Spinal cord (tissue), 10 donors: Measurements from ENCODE around the gene LRRC27. TPM values are rescaled to one million over a fixed set of nuclear protein-coding genes. Genes with fewer than 3 reads are reported as not detected.

ENCODE experiments used
- DNase-seq, 6 donors: peaks; one replicate each; pipeline versions ENCODE4 v3.0.0 to v3.0.0-alpha.2; 2013 to 2015; ENCODE audit warnings: low spot score in 6 of 6, low read depth in 4 of 6
- H3K27ac ChIP-seq: one replicate; pipeline ENCODE4 v1.5.1; 2013; ENCODE audit warnings: low read depth, low read length, control low read depth
- H3K27me3 ChIP-seq: one replicate; pipeline ENCODE4 v1.6.1; 2013; ENCODE audit warnings: low read length; ENCODE audit not compliant: control insufficient read depth, insufficient read depth
- H3K36me3 ChIP-seq: one replicate; pipeline ENCODE4 v1.6.1; 2013; ENCODE audit warnings: low read length; ENCODE audit not compliant: control insufficient read depth, insufficient read depth
- H3K4me1 ChIP-seq: one replicate; pipeline ENCODE4 v1.6.1; 2013; ENCODE audit warnings: low read length; ENCODE audit not compliant: control insufficient read depth, insufficient read depth
- H3K4me3 ChIP-seq: one replicate; pipeline ENCODE4 v1.5.1; 2013; ENCODE audit warnings: low read depth, low read length, control low read depth
- H3K9me3 ChIP-seq: one replicate; pipeline ENCODE4 v1.6.1; 2013; ENCODE audit warnings: low read length; ENCODE audit not compliant: control insufficient read depth, insufficient read depth
- WGBS: methylation state at CpG from one replicate; pipeline ENCODE4 v1.1.5; 2013; ENCODE audit warnings: missing lambda C conversion rate; ENCODE audit not compliant: insufficient coverage; 5-methylcytosine and 5-hydroxymethylcytosine counted together
- polyA plus RNA-seq, 2 donors: library from polyadenylated mRNA; unstranded; fragments of 120-200 nt; gene quantifications; one replicate each; pipeline ENCODE4 v1.2.1, GENCODE V29; 2013; ENCODE audit not compliant: insufficient read length in 2 of 2
- total RNA-seq, 2 donors: library from RNA; depleted of rRNA in 1 of 2; stranded (reverse); fragments of 120-200 nt in 1 of 2; fragments of >200 nt in 1 of 2; gene quantifications; one replicate each; pipeline versions ENCODE4 v1.2.3 to v1.2.4, GENCODE V29; 2013 to 2014
- donor health status: healthy.

Gene LRRC27
- total and polyA plus RNA-seq, 4 donors: 19.5 to 31.2 (median 26.5) TPM

DNA sequence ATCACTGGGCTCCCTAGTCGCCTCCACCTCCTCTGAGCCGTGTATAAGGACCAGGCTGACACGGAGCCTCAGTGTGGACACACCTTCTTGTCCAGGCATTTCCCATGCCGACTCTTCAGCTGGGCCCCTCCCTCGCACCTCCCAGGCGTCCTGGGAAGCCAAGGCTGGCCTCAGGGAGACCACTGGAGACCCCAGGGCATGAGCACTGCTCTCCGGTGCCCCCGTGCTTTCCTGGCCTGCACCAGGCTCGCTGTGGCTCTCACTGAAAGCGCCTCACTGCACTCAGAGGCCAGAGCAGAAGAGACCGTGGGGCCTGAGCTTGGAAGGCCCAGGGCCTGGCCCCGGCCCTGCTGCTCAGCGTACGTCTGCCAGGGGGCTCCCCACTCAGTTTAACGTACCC, 31.4 kb downstream of the LRRC27 start:
- 75% methylated on average over 14 of the region's 15 CpGs for WGBS

DNA sequence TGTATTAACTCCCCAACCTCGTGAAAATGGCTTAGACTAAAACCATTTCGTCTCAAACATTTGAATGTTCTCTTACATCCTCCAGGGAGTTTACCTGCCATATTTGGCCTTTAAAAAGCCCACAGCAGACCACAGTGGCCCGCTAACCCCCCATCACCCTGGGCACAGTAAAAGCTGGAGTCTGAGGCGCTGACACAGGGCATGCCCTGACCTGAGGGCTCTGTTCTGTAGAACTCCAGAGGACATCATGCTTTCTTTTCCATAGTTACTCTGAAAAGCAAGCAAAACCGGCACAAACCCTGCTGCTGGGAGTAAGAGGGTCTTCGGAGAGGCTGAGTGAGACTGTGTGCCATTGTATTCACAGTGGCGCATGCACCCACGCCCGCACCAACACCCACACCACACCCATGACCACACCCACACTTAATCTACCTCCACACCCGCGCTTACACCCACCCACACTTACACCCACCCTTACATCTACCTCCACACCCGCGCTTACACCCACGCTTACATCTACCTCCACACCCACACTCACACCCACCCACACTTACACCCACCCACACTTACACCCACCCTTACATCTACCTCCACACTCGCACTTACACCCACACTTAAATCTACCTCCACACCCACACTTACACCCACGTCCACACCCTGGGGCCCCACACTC, 32.1 kb downstream of the LRRC27 start:
- H3K4me1 ChIP-seq: peaks cover 3% of the 10 kb centered on the region
- peak in 1 of 6 donors; percentile 60 for DNase-seq
- H3K4me3 ChIP-seq: no peak overlapping the region
- peaks cover 65% of the 10 kb centered on the region for H3K36me3 ChIP-seq
- peaks cover 2% of the 10 kb centered on the region for H3K9me3 ChIP-seq
- 51% methylated on average over 11 of the region's 16 CpGs for WGBS
- H3K27ac ChIP-seq: no peak overlapping the region
- no peaks in the 10 kb centered on the region for H3K27me3 ChIP-seq

More for the DNA sequence above, 31.4 kb downstream of the LRRC27 start:
- peaks cover 2% of the 10 kb centered on the region for H3K9me3 ChIP-seq
- H3K27me3 ChIP-seq: no peaks in the 10 kb centered on the region
- H3K36me3 ChIP-seq: peaks cover 67% of the 10 kb centered on the region
- no peak overlapping the region for H3K4me3 ChIP-seq
- no peak for DNase-seq
- peaks cover 3% of the 10 kb centered on the region for H3K4me1 ChIP-seq
- H3K27ac ChIP-seq: no peak overlapping the region

DNA sequence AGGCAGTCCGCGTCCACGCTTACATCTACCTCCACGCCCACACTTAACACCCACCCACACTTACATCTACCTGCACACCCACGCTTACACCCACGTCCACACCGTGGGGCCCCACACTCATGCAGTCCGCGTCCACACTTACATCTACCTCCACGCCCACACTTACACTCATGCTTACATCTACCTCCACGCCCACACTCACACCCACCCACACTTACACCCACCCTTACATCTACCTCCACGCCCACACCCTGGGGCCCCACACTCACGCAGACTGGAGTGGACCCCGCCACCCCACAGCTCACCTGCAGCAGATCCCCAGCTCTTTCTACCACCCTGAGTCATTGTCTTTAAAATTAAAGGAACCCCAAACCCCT, 32.6 kb downstream of the LRRC27 start:
- WGBS: 94% methylated on average over 14 of the region's 14 CpGs
- peak in 1 of 6 donors; percentile 35 for DNase-seq
- H3K9me3 ChIP-seq: peaks cover 2% of the 10 kb centered on the region
- no peak overlapping the region for H3K27ac ChIP-seq
- peaks cover 60% of the 10 kb centered on the region for H3K36me3 ChIP-seq
- H3K4me1 ChIP-seq: peaks cover 3% of the 10 kb centered on the region
- no peak overlapping the region for H3K4me3 ChIP-seq
- H3K27me3 ChIP-seq: no peaks in the 10 kb centered on the region

DNA sequence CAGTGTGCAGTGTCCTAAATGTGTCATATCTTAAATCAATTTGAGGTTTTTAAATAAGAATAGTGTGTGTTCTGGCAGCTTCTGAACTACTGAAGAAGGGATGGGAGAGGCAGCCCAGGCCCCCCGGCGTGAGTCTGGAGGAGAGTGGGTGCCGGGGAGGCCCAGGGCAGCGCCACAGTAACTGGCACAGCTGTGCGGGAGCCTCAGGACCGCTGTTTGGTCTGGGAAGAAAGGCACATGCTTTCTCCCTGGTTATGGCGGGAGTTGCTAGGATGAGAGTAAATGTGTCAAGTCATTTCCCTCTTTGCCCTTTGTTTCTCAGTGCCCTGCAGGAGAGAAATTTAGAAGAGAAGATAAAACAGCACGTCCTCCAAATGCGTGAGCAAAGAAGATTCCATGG, 33.1 kb downstream of the LRRC27 start:
- H3K36me3 ChIP-seq: peaks cover 59% of the 10 kb centered on the region
- peak in 3 of 6 donors; percentile 7 to 31 (median 22) for DNase-seq

DNA sequence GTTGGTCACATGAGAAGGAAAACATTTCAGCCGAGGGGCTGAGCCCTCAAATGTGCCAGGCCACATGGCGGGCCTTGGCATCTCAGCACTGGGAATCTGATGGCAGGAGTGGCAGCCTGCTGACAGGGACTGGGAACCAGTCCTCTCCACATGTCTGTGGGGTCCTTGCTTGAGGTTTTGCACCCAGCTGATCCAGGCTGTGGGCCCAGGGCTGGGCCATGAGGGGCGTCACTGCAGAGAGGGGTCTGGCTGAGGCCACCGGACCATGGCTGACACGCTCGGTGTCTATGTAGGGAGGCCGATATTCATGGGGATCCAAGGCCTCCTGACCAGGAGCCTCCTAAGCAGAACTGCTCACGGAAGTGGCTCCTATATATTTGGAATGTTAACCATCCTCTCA, 34.0 kb downstream of the LRRC27 start:
- DNase-seq: peak in 1 of 6 donors; percentile 22
- Histone ChIP-seq H3K36me3 (peaks cover 59% of the 10 kb centered on the region), H3K4me3 (no peak overlapping the region), H3K27ac (no peak overlapping the region), H3K4me1 (peaks cover 3% of the 10 kb centered on the region), H3K9me3 (peaks cover 2% of the 10 kb centered on the region), H3K27me3 (no peaks in the 10 kb centered on the region)
- 100% methylated on average over 8 of the region's 8 CpGs for WGBS

More for the DNA sequence above, 33.1 kb downstream of the LRRC27 start:
- H3K4me3 ChIP-seq: no peak overlapping the region
- H3K4me1 ChIP-seq: peaks cover 3% of the 10 kb centered on the region
- WGBS: 46% methylated on average over 9 of the region's 9 CpGs
- peaks cover 2% of the 10 kb centered on the region for H3K9me3 ChIP-seq
- no peaks in the 10 kb centered on the region for H3K27me3 ChIP-seq
- no peak overlapping the region for H3K27ac ChIP-seq

DNA sequence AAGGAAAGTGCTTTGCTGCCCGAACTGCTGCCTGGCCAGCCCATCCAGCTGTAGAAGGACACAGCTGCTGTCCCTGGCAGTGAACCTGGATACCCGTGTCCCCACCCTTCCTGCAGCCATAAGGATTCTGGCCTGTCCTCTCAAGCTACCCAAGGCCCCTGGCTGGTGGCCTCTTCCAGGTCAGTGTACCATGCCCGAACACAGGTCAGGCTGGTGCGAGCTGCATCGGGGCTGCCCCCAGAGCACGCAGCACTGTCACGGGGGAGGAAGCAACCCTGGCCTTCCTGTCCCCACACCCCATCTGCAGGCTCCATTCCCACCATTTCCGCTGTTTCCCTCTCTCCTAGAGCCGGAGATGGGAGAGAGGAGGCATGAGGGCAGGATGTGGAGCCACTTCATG, 34.5 kb downstream of the LRRC27 start:
- WGBS: 98% methylated on average over 5 of the region's 9 CpGs

DNA sequence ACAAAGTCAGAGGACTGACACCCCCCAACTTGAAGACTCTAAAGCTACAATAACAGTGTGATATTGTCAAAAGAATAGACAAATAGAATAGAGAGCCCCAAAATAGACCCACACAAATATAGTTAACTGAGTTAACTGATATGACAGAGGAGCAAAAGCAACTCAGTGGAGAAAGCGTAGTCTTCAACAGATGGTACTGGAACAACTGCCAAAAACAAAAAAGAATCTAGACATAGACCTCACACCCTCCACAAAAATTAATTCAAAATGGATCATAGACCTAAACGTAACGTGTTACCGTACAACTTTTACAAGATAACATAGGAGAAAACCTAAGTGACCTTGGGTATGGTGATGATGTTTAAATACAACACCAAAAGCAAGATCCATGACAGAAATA, 36.4 kb downstream of the LRRC27 start:
- Histone ChIP-seq H3K36me3 (peaks cover 60% of the 10 kb centered on the region), H3K9me3 (peaks cover 2% of the 10 kb centered on the region), H3K4me1 (peaks cover 3% of the 10 kb centered on the region), H3K4me3 (no peak overlapping the region), H3K27me3 (no peaks in the 10 kb centered on the region), H3K27ac (no peak overlapping the region)
- no CpG with 5 or more reads among the region's 4 CpGs for WGBS
- DNase-seq: peak in 1 of 6 donors; percentile 78

More for the DNA sequence above, 34.5 kb downstream of the LRRC27 start:
- Histone ChIP-seq H3K4me3 (no peak overlapping the region), H3K4me1 (peaks cover 3% of the 10 kb centered on the region), H3K27ac (no peak overlapping the region), H3K36me3 (peaks cover 59% of the 10 kb centered on the region), H3K27me3 (no peaks in the 10 kb centered on the region), H3K9me3 (peaks cover 2% of the 10 kb centered on the region)
- DNase-seq: no peak

DNA sequence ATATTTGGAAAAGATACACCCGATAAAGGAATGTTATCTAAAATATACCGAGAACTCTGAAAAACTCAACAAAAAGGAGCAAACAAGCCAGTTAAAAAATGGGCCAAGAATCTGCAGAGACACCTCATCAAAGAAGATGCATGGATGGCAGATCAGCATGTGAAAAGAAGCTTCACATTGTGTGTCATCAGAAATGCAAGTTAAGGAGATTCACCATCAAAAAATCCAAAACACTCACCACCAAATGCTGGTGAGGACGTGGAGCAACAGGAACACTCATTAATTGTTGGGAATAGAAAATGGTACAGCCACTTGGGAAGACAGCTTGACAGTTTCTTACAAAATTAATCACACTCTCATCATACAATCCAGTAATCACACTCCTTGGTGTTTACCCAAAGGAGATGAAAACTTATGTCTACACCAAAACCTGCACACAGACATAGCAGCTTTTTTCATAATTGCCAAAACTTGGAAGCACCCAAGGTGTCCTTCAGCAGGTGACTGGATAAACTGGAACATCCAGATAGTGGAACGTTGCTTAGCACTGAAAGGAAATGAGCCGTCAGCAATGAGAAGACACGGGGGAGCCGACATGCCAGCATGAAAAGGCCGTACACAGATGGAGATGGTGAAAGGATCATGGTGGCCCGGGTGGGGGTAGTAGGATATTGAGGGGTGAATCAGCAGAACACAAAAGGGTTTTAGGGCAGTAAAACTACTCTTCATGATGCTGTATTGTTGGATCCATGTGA, 37.1 kb downstream of the LRRC27 start:
- 72% methylated on average over 6 of the region's 9 CpGs for WGBS
- Histone ChIP-seq H3K36me3 (peaks cover 59% of the 10 kb centered on the region), H3K9me3 (peaks cover 2% of the 10 kb centered on the region), H3K27me3 (no peaks in the 10 kb centered on the region), H3K27ac (no peak overlapping the region), H3K4me3 (no peak overlapping the region), H3K4me1 (peaks cover 3% of the 10 kb centered on the region)
- DNase-seq: peak in 1 of 6 donors; percentile 47

DNA sequence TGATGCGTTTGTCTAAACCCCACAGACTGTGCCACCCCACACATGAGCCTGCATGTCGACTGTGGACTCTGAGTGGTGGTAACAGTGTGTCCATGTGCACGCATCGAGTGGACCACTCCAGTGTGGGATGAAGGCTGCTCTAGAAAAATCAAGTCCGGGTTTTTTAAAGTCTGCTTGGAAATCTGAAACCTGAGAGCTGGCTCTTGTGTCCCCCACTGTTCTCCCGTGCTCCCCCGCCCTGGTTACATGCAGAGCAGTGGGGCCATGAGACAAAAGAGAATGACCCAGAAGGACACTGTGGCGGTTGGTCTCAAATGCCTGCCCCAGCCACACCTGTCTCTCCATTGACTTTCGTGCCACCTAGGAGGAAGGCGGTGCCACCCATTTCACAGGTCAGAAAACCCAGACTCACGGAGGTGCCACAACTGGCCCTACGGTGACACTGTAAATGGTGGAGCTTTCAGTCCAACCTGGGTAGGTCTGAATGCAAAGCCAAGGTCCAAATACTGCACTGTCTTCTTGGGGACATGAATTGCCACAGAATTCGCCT, 37.7 kb downstream of the LRRC27 start:
- Histone ChIP-seq H3K4me1 (peaks cover 3% of the 10 kb centered on the region), H3K27ac (no peak overlapping the region), H3K36me3 (peaks cover 58% of the 10 kb centered on the region), H3K9me3 (no peaks in the 10 kb centered on the region), H3K27me3 (no peaks in the 10 kb centered on the region), H3K4me3 (no peak overlapping the region)
- WGBS: 88% methylated on average over 11 of the region's 13 CpGs
- no peak for DNase-seq
